Measurements from ENCODE around the gene LHX4. TPM values are rescaled to one million over a fixed set of nuclear protein-coding genes. Genes with fewer than 3 reads are reported as not detected.

Gene LHX4
- total RNA-seq, 4 donors from 2014 or later = not detected

- no peaks in the 10 kb centered on the region for H3K27me3 ChIP-seq
- H3K36me3 ChIP-seq = peaks cover 0 to 11% of the 10 kb centered on the region in 2 donors
- TF ChIP-seq POLR2A (IDR thresholded peaks at IDR 0.05) (no peak), EP300 (IDR thresholded peaks at IDR 0.05) (no peak), POLR2AphosphoS5 (IDR thresholded peaks at IDR 0.05) (no peak), CTCF (IDR thresholded peaks at IDR 0.05) (no peak)
- no peaks in the 10 kb centered on the region for H3K4me1 ChIP-seq
- H3K4me3 ChIP-seq = no peak overlapping the region
- no peaks in the 10 kb centered on the region for H3K9me3 ChIP-seq
- no peak overlapping the region for H3K27ac ChIP-seq
- WGBS, 2 donors (ENCODE audit: low coverage in 1 of 2) = 89 to 95% methylated on average over 3 to 5 of the region's 6 CpGs
- ATAC-seq = no peak
Observed at GRCh38 chr1:180290265-180291001, 60.4 kb downstream of the LHX4 start.

GRCh38 chr1:180291004-180291403, 60.9 kb downstream of the LHX4 start:
- H3K4me3 ChIP-seq = no peak overlapping the region
- ATAC-seq = no peak

GRCh38 chr1:180294711-180295110, 64.6 kb downstream of the LHX4 start:
- H3K4me3 ChIP-seq = no peak overlapping the region
- no peaks in the 10 kb centered on the region for H3K9me3 ChIP-seq
- no peaks in the 10 kb centered on the region for H3K4me1 ChIP-seq
- no peak overlapping the region for H3K27ac ChIP-seq
- H3K27me3 ChIP-seq = no peaks in the 10 kb centered on the region
- ATAC-seq = no peak
- TF ChIP-seq EP300 (IDR thresholded peaks at IDR 0.05) (no peak), POLR2AphosphoS5 (IDR thresholded peaks at IDR 0.05) (no peak), CTCF (IDR thresholded peaks at IDR 0.05) (no peak), POLR2A (IDR thresholded peaks at IDR 0.05) (no peak)
- H3K36me3 ChIP-seq = no peaks in the 10 kb centered on the region
- 92 to 94% methylated on average over 2 of the region's 2 CpGs for WGBS, 2 donors (ENCODE audit: low coverage in 1 of 2)

More at GRCh38 chr1:180291004-180291403, 60.9 kb downstream of the LHX4 start:
- Histone ChIP-seq H3K36me3 (peaks cover 0 to 11% of the 10 kb centered on the region in 2 donors), H3K27me3 (no peaks in the 10 kb centered on the region), H3K4me1 (no peaks in the 10 kb centered on the region), H3K9me3 (no peaks in the 10 kb centered on the region), H3K27ac (no peak overlapping the region)
- TF ChIP-seq EP300 (IDR thresholded peaks at IDR 0.05) (no peak), CTCF (IDR thresholded peaks at IDR 0.05) (no peak), POLR2A (IDR thresholded peaks at IDR 0.05) (no peak), POLR2AphosphoS5 (IDR thresholded peaks at IDR 0.05) (no peak)
- 85 to 100% methylated on average over 1 of the region's 1 CpG for WGBS, 2 donors (ENCODE audit: low coverage in 1 of 2)

- Histone ChIP-seq H3K4me3 (no peak overlapping the region), H3K36me3 (no peaks in the 10 kb centered on the region), H3K27me3 (no peaks in the 10 kb centered on the region), H3K9me3 (no peaks in the 10 kb centered on the region), H3K4me1 (no peaks in the 10 kb centered on the region), H3K27ac (no peak overlapping the region)
- WGBS, 2 donors (ENCODE audit: low coverage in 1 of 2) = 100% methylated on average over 1 of the region's 1 CpG
- TF ChIP-seq POLR2AphosphoS5 (IDR thresholded peaks at IDR 0.05) (no peak), POLR2A (IDR thresholded peaks at IDR 0.05) (no peak), EP300 (IDR thresholded peaks at IDR 0.05) (no peak), CTCF (IDR thresholded peaks at IDR 0.05) (no peak)
- ATAC-seq = no peak
Observed at GRCh38 chr1:180295999-180296398, 65.9 kb downstream of the LHX4 start.

All from gastroesophageal sphincter (tissue), 4 donors.